Mucosa of descending colon (tissue), 3 donors: ENCODE results near the gene PI4KA. TPM values are rescaled to one million over a fixed set of nuclear protein-coding genes. Genes with fewer than 3 reads are reported as not detected.
"Not testable (repeated sequence)": the region's sequence is repeated elsewhere in the genome, so short reads cannot be mapped to it uniquely, and the experiment has no call there.

Experiments used
- ATAC-seq: fragments of 200-7000 bp; cut with Tn5 transposase; one replicate; pipeline ENCODE4 v1.9.1; 2020; ENCODE audit warnings: mild to moderate bottlenecking, moderate library complexity
- DNase-seq, 3 donors: peaks; one replicate each; pipeline ENCODE4 v3.0.0-alpha.2; 2020
- H3K36me3 ChIP-seq: fragments of 200-600 bp; one replicate; pipeline ENCODE4 v1.8.0; 2021; ENCODE audit warnings: low read depth, mild to moderate bottlenecking
- H3K4me1 ChIP-seq: fragments of 200-600 bp; one replicate; pipeline ENCODE4 v1.8.0; 2021; ENCODE audit warnings: low read depth, mild to moderate bottlenecking
- H3K4me3 ChIP-seq: fragments of 200-600 bp; one replicate; pipeline ENCODE4 v1.8.0; 2021; ENCODE audit warnings: mild to moderate bottlenecking
- H3K9me3 ChIP-seq: fragments of 200-600 bp; one replicate; pipeline ENCODE4 v1.8.0; 2021; ENCODE audit warnings: mild to moderate bottlenecking
- intact Hi-C, 2 donors: fragments of 100-400 bp; cut with DNase I in 1 of 2; cut with micrococcal nuclease in 1 of 2; formaldehyde crosslinking; loops; one replicate each; pipeline versions ENCODE4 v1.11.0 to v1.11.1; 2022; cut with DNase I, micrococcal nuclease
- total RNA-seq, 3 donors: library from RNA; stranded (reverse); fragmentation: NEBNext Ultra II Directional in 2 of 3; extraction: Animal tissue kit (Norgen Biotek cat#: 25700) in 2 of 3; gene quantifications; one replicate each; pipeline versions ENCODE4 v1.2.1 to v1.2.4, GENCODE V29; 2021 to 2023
- TF ChIP-seq, protein P1 (sequence below): fragments of 200-600 bp; IDR thresholded peaks from one replicate; pipeline ENCODE4 v1.8.0; 2022; ENCODE audit warnings: antibody characterized with exemption, mild to moderate bottlenecking
- donor health status: DM: no; HTN: no; CAD: no; lungs with moderate emphysema.
- donor health status: DM: no; HTN: no; CAD: no.
- donor health status: DM: no; HTN: yes; CAD: no.

The PI4KA gene
- total RNA-seq, 3 donors from 2014 or later = 77.7 to 130 (median 95.0) TPM

DNA sequence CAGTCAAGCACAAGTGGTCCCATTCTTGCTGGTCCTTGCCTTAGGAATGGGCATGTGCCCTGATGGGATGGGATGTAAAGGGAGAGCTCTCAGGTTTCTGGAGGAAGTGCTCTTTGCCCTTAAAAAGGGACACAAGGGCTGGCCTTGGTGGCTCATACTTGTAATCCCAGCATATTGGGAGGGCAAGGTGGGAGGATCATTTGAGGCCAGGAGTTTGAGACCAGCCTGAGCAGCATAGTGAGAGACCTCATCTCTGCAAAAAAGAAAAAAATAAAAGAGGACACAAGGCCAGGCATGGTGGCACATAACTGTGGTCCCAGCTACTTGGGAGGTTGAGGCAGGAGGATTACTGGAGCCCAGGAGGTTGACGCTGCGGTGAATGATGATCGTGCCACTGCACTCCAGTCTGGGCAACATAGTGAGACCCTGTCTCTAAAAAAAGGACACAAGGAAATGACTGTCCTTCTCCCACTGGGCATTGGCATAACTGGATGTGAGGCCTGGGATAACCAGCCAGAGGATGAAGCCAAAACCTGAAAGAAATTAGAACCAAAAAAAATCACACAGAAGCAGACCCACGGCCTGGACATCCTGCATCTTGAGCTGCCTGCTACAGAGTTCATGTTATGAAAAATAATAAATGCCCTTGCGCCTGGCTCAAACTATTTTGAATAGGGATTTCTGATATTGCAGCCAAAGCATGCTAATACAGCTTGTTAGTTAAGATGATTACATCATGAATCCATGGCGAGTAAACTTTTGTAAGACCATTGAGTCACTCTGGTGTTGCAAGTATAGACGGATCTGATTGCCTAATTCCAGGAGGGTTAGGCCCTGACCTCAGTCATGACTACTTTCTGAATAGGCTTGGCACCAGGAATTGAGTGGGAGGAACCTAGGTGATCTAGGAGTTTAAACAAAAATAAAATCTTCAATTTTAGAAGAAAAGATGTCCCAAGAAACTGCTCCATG, 45.7 kb upstream of the PI4KA start:
- no peaks in the 10 kb centered on the region for H3K4me1 ChIP-seq
- no peak overlapping the region for H3K4me3 ChIP-seq
- DNase-seq (no peak), ATAC-seq (peak; percentile 43)
- TF ChIP-seq, protein P1, sequence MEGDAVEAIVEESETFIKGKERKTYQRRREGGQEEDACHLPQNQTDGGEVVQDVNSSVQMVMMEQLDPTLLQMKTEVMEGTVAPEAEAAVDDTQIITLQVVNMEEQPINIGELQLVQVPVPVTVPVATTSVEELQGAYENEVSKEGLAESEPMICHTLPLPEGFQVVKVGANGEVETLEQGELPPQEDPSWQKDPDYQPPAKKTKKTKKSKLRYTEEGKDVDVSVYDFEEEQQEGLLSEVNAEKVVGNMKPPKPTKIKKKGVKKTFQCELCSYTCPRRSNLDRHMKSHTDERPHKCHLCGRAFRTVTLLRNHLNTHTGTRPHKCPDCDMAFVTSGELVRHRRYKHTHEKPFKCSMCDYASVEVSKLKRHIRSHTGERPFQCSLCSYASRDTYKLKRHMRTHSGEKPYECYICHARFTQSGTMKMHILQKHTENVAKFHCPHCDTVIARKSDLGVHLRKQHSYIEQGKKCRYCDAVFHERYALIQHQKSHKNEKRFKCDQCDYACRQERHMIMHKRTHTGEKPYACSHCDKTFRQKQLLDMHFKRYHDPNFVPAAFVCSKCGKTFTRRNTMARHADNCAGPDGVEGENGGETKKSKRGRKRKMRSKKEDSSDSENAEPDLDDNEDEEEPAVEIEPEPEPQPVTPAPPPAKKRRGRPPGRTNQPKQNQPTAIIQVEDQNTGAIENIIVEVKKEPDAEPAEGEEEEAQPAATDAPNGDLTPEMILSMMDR = no peak
- H3K36me3 ChIP-seq = no peaks in the 10 kb centered on the region
- no peaks in the 10 kb centered on the region for H3K9me3 ChIP-seq
- intact Hi-C loops = no loop called here

DNA sequence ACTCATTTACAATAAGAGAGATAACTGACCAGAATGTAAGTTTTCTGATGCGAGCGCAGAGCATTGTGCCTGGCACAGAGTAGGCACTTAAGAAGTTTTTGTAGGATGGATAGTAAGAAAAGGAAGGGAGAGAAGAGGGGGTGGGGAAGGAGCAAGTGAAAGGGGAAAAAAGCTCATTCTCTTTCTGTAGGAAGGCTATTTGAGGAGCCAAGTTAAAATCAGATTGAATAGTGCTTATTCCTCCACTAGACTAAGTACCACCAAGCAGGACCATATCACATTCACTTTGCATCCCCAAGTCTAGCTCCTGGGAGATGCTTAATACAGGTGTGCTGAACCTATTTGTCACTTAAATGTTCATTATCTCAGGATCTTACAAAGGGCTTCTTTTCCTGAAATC, 44.5 kb upstream of the PI4KA start:
- intact Hi-C loops = no loop called here
- H3K4me1 ChIP-seq = no peaks in the 10 kb centered on the region
- no peak overlapping the region for H3K4me3 ChIP-seq
- H3K9me3 ChIP-seq = no peaks in the 10 kb centered on the region
- ATAC-seq = no peak
- no peaks in the 10 kb centered on the region for H3K36me3 ChIP-seq
- no peak for DNase-seq
- TF ChIP-seq, protein P1 = no peak

DNA sequence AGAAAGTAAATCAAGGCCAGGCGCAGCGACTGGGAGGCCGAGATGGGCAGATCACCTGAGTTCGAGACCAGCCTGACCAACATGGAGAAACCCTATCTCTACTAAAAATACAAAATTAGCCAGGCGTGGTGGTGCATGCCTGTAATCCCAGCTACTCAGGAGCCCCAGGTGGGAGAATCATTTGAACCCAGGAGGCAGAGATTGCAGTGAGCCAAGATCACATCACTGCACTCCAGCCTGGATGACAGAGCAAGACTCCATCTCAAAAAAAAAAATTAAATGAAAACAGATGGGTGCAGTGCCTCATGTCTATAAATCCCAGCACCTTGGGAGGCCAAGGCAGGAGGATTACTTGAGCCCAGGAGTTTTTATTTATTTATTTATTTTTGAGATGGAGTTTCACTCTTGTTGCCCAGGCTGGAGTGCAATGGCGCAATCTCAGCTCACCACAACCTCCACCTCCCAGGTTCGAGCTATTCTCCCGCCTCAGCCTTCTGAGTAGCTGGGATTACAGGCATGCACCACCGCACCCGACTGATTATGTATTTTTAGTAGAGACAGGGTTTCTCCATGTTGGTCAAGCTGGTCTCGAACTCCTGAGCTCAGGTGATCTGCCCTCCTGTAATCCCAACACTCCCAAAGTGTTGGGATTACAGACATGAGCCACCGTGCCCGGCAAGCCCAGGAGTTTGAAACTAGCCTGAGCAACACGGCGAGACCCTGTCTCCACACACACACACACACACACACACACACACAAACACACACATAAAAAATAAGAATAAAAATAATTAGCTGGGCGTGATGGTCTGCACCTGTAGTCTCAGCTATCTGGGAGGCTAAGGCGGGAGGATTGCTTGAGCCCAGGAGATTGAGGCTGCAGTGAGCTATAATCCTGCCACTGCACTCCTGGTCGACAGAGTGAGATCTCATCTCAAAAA, 42.8 kb upstream of the PI4KA start:
- H3K4me1 ChIP-seq, H3K4me3 ChIP-seq, H3K36me3 ChIP-seq, ATAC-seq, H3K9me3 ChIP-seq, DNase-seq, intact Hi-C loops: not testable (repeated sequence)

DNA sequence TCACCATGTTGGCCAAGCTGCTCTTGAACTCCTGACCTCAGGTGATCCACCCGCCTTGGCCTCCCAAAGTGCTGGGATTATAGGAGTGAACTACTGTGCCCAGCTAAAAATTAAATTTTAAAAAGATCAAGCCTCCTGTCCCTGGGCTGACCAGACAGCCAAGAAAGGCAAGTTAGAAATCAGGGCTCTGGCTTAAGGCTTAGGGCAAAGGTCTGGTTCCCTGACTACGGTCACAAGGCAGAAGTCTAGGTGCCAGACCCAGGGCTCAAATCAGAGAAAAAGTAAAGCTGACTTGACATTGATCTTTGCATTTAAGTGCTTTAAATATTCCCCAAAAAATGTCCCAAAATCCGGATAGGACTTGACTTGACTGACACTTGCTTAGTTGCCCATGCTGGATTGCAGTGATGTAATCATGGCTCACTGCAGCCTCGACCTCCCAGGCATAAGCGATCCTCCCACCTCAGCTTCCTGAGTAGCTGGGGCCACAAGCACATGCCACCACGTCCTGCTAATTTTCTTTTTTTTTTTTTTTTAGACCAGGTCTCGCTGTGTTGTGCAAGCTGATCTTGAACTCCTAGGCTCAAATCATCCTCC, 41.3 kb upstream of the PI4KA start:
- TF ChIP-seq, protein P1 = no peak
- no peaks in the 10 kb centered on the region for H3K9me3 ChIP-seq
- no peak for ATAC-seq
- no peak overlapping the region for H3K4me3 ChIP-seq
- intact Hi-C loops = no loop called here
- DNase-seq = peak in 1 of 3 donors; percentile 1
- H3K4me1 ChIP-seq = no peaks in the 10 kb centered on the region
- H3K36me3 ChIP-seq = no peaks in the 10 kb centered on the region

DNA sequence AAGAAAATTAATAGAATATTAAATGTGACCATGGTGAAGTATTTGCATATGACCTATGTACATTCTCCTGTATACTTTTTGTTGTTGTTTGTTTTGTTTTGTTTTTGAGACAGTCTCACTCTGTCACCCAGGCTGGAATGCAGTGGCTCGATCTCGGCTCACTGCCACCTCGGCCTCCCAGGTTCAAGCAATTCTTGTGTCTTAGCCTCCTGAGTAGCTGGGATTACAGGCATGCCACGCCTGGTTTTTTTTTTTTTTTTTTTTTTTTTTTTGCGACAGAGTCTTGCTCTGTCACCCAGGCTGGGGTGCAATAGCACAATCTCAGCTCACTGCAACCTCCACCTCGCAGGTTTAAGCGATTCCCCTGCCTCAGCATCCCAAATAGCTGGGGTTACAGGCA, 39.1 kb upstream of the PI4KA start:
- ATAC-seq, H3K4me3 ChIP-seq, intact Hi-C loops, H3K36me3 ChIP-seq, H3K9me3 ChIP-seq, H3K4me1 ChIP-seq: not testable (repeated sequence)
- DNase-seq = peak in 1 of 3 donors; percentile 2

DNA sequence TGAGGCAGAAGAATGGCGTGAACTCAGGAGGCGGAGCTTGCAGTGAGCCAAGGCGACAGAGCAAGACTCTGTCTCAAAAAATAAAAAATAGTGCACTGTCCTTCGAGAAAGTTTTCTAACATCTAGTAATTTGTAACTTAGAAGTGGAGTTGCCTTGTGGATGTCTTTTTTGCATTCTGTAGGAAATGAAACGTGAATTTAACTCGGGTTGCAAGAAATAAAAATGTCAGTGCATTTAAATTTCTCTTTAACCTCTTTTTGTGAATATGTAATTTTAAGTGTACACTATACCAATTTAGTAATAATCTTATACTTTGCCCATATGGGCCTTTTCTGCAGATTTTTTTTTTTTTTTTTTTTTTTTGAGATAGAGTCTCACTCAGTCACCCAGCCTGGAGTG, 32.4 kb upstream of the PI4KA start:
- DNase-seq = no peak
- TF ChIP-seq, protein P1 = no peak
- Histone ChIP-seq H3K4me3 (no peak overlapping the region), H3K36me3 (no peaks in the 10 kb centered on the region), H3K4me1 (peaks cover 6% of the 10 kb centered on the region), H3K9me3 (no peaks in the 10 kb centered on the region)
- intact Hi-C loops = no loop called here
- no peak for ATAC-seq
